Measurements from ENCODE around the gene BMAL1. TPM values are rescaled to one million over a fixed set of nuclear protein-coding genes. Genes with fewer than 3 reads are reported as not detected.

BMAL1 gene
- total and polyA plus RNA-seq, 11 donors, result 5.7 to 18.2 (median 11.7) TPM

GRCh38 chr11:13347901-13348300 is 70.3 kb downstream of the BMAL1 start:
- DNase-seq, result no peak
- Histone ChIP-seq H3K27me3 (no peaks in the 10 kb centered on the region), H3K9me3 (no peaks in the 10 kb centered on the region), H3K4me3 (no peak overlapping the region), H3K36me3 (peaks cover 0 to 38% (median 5%) of the 10 kb centered on the region in 9 donors), H3K27ac (peak overlapping the region in 1 of 12 donors; percentile 14), H3K4me1 (peaks cover 0 to 21% (median 6%) of the 10 kb centered on the region in 12 donors)
- intact Hi-C loops (cut with DNase I), result loop anchor here in 7 of 10 donors (10.0 kb wide), 2 partner anchors 373 to 383 kb away; no protein-coding TSS in a partner anchor
- no peak for ATAC-seq
- TF ChIP-seq CTCF (IDR thresholded peaks at IDR 0.05) (no peak), POLR2A (IDR thresholded peaks at IDR 0.05) (no peak)
- 76 to 82% (median 78%) methylated on average over 7 of the region's 7 CpGs for WGBS, 4 donors

- intact Hi-C loops (cut with DNase I), result loop anchor here in 7 of 10 donors (10.0 kb wide), 2 partner anchors 374 to 384 kb away; no protein-coding TSS in a partner anchor
- Histone ChIP-seq H3K9me3 (no peaks in the 10 kb centered on the region), H3K4me1 (peaks cover 0 to 21% (median 6%) of the 10 kb centered on the region in 12 donors), H3K27me3 (no peaks in the 10 kb centered on the region), H3K27ac (no peak overlapping the region), H3K36me3 (peaks cover 0 to 41% (median 5%) of the 10 kb centered on the region in 9 donors), H3K4me3 (no peak overlapping the region)
- no peak for DNase-seq
- ATAC-seq, result peak in 3 of 4 donors; percentile 31 to 61 (median 47)
- TF ChIP-seq POLR2A (IDR thresholded peaks at IDR 0.05), result no peak
- no peak for TF ChIP-seq CTCF (IDR thresholded peaks at IDR 0.05)
- 53 to 62% (median 58%) methylated on average over 3 of the region's 3 CpGs for WGBS, 4 donors
These were observed 70.7 kb downstream of the BMAL1 start for GRCh38 chr11:13348305-13348704.

GRCh38 chr11:13349046-13349445 is 71.5 kb downstream of the BMAL1 start:
- no peak for ATAC-seq
- peaks cover 0 to 20% (median 6%) of the 10 kb centered on the region in 12 donors for H3K4me1 ChIP-seq
- WGBS, 4 donors, result 68 to 75% (median 70%) methylated on average over 6 of the region's 6 CpGs
- H3K4me3 ChIP-seq, result no peak overlapping the region
- TF ChIP-seq CTCF (IDR thresholded peaks at IDR 0.05), result no peak
- peaks cover 0 to 46% (median 6%) of the 10 kb centered on the region in 9 donors for H3K36me3 ChIP-seq
- no peaks in the 10 kb centered on the region for H3K27me3 ChIP-seq
- peak overlapping the region in 1 of 12 donors; percentile 22 for H3K27ac ChIP-seq
- H3K9me3 ChIP-seq, result no peaks in the 10 kb centered on the region
- DNase-seq, result no peak
- intact Hi-C loops (cut with DNase I), result loop anchor here in 7 of 10 donors (10.0 kb wide), 2 partner anchors 374 to 384 kb away; no protein-coding TSS in a partner anchor

GRCh38 chr11:13349581-13349980 is 72.0 kb downstream of the BMAL1 start:
- DNase-seq (no peak), ATAC-seq (no peak)
- intact Hi-C loops (cut with DNase I), result loop anchor here in 7 of 10 donors (10.0 kb wide), 2 partner anchors 375 to 385 kb away; no protein-coding TSS in a partner anchor
- Histone ChIP-seq H3K4me3 (no peak overlapping the region), H3K27ac (no peak overlapping the region), H3K27me3 (no peaks in the 10 kb centered on the region), H3K4me1 (peaks cover 0 to 17% (median 6%) of the 10 kb centered on the region in 12 donors), H3K36me3 (peaks cover 0 to 51% (median 10%) of the 10 kb centered on the region in 9 donors), H3K9me3 (no peaks in the 10 kb centered on the region)
- TF ChIP-seq CTCF (IDR thresholded peaks at IDR 0.05) (no peak), POLR2A (IDR thresholded peaks at IDR 0.05) (no peak)
- WGBS, 4 donors, result 73 to 85% (median 80%) methylated on average over 6 of the region's 6 CpGs
